HepG2 (cell line): ENCODE results near the gene CLDN19.

Experiments
- ARID2 ChIP-seq: sonication (generic); formaldehyde crosslinking; IDR thresholded peaks from 2 replicates; pipeline ENCODE4 v1.8.1; 2022; ENCODE audit warnings: mild to moderate bottlenecking, missing genetic modification reagents, borderline replicate concordance
- EP300 ChIP-seq, 3 experiments: sonication (generic) in 1 of 3; formaldehyde crosslinking in 1 of 3; IDR thresholded peaks; 2 replicates each; pipeline versions ENCODE4 v1.5.1 to v1.6.1; 2011 to 2020; ENCODE audit warnings: low read depth in 2 of 3, low read length in 2 of 3, borderline replicate concordance in 1 of 3, improper control_type of control experiment in 1 of 3, mild to moderate bottlenecking in 1 of 3, missing genetic modification reagents in 1 of 3, moderate library complexity in 1 of 3
- MTA3 ChIP-seq: sonication (generic); formaldehyde crosslinking; IDR thresholded peaks from 2 replicates; pipeline ENCODE4 v1.4.0; 2020; ENCODE audit warnings: missing genetic modification reagents
- POLR2A ChIP-seq, 2 experiments: IDR thresholded peaks; 2 replicates each; pipeline ENCODE4 v1.6.1; 2011; ENCODE audit warnings: low read depth in 2 of 2, low read length in 2 of 2, mild to moderate bottlenecking in 1 of 2, moderate library complexity in 1 of 2; ENCODE audit not compliant: insufficient read depth in 1 of 2
- POLR2AphosphoS5 ChIP-seq: IDR thresholded peaks from 2 replicates; pipeline ENCODE4 v1.6.1; 2012; ENCODE audit warnings: low read depth, low read length
- RFX5 ChIP-seq: IDR thresholded peaks from 2 replicates; pipeline ENCODE4 v1.6.1; 2011; ENCODE audit warnings: low read depth, low read length, improper control_type of control experiment
- TF ChIP-seq, protein P1 (sequence below): IDR thresholded peaks from 2 replicates; pipeline ENCODE4 v1.6.1; 2016; ENCODE audit warnings: missing biosample characterization, missing genetic modification reagents, low read depth

DNA sequence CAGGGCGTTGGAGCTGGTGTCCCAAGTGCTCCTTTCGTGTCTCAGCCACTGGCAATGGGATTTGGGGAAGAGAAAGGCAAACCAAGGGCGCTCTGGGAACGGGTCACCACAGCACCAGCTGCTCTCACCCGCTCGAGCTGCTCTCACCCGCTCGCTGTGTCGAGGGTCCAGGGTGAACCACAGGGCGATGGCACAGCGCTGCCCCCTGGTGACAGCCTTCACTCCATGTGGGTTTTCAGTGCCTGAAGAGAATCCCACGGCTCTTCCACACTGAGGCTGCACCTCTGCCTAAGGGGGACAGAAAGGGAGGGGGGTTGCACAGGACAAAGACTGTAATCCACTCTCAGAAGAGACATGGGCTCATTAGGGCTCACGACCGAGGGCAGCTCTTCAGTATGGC, 7.1 kb upstream of the CLDN19 start:
- no peak for TF ChIP-seq MTA3 (CRISPR knock-in tag)
- peak; percentile 17; the same call in 1 of the 2 replicates for TF ChIP-seq POLR2AphosphoS5
- TF ChIP-seq EP300 (IDR thresholded peaks at IDR 0.05; ENCODE audit: low read depth in 2 of 2, low read length in 2 of 2), result no peak
- no peak for TF ChIP-seq EP300 (CRISPR knock-in tag; IDR thresholded peaks at IDR 0.05; ENCODE audit: borderline replicate concordance)
- no peak for TF ChIP-seq RFX5
- TF ChIP-seq POLR2A (IDR thresholded peaks at IDR 0.05; ENCODE audit: insufficient read depth in 1 of 2, low read depth in 2 of 2, low read length in 2 of 2), result no peak
- TF ChIP-seq, protein P1, sequence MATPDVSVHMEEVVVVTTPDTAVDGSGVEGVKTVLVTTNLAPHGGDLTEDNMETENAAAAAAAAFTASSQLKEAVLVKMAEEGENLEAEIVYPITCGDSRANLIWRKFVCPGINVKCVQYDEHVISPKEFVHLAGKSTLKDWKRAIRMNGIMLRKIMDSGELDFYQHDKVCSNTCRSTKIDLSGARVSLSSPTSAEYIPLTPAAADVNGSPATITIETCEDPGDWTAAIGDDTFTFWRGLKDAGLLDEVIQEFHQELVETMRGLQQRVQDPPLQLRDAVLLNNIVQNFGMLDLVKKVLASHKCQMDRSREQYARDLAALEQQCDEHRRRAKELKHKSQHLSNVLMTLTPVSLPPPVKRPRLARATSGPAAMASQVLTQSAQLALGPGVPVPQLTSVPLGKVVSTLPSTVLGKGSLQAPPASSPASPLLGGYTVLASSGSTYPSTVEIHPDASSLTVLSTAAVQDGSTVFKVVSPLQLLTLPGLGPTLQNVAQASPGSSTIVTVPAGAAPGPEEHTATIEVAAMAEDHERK (CRISPR knock-in tag), result no peak
- no peak for TF ChIP-seq ARID2 (CRISPR knock-in tag)
